Muscle of back (tissue), 13 donors: ENCODE measurements around the gene ZNF530. TPM values are rescaled to one million over a fixed set of nuclear protein-coding genes. Genes with fewer than 3 reads are reported as not detected.

Experiments used
- DNase-seq, 3 donors: peaks; one replicate each; pipeline versions ENCODE4 v3.0.0 to v3.0.0-alpha.2; 2013
- long read RNA-seq, 9 donors: transcript quantifications; one replicate each; lab custom pipeline, GENCODE V29; 2026
- polyA plus RNA-seq, 10 donors: library from polyadenylated mRNA; unstranded; fragments of 120-200 nt; gene quantifications; one replicate each; pipeline ENCODE4 v1.2.1, GENCODE V29; 2013; ENCODE audit not compliant: insufficient read length in 10 of 10

Gene ZNF530
- polyA plus RNA-seq, result 1 to 10 TPM; 2.1 to 5.4 (median 3.4) TPM
- long read RNA-seq, donor 1, full-length matches to known transcripts, result 2 of 2 reads
- long read RNA-seq, donor 1, partial matches to known transcripts, result 0 of 2 reads
- long read RNA-seq, donor 1, other reads (novel, unspliced or antisense), result 0 of 2 reads
- long read RNA-seq, donor 2, partial matches to known transcripts, result 0 of 1 reads
- long read RNA-seq, donor 2, other reads (novel, unspliced or antisense), result 0 of 1 reads
- long read RNA-seq, donor 3, result 0 reads
- long read RNA-seq, donor 4, full-length matches to known transcripts, result 2 of 2 reads
- long read RNA-seq, donor 4, partial matches to known transcripts, result 0 of 2 reads
- long read RNA-seq, donor 4, other reads (novel, unspliced or antisense), result 0 of 2 reads
- long read RNA-seq, donor 5, full-length matches to known transcripts, result 2 of 2 reads
- long read RNA-seq, donor 5, partial matches to known transcripts, result 0 of 2 reads
- long read RNA-seq, donor 5, other reads (novel, unspliced or antisense), result 0 of 2 reads
- long read RNA-seq, donor 6, result 0 reads
- long read RNA-seq, donor 7, full-length matches to known transcripts, result 1 of 1 reads
- long read RNA-seq, donor 7, partial matches to known transcripts, result 0 of 1 reads
- long read RNA-seq, donor 7, other reads (novel, unspliced or antisense), result 0 of 1 reads
- long read RNA-seq, donor 8, full-length matches to known transcripts, result 1 of 1 reads
- long read RNA-seq, donor 8, partial matches to known transcripts, result 0 of 1 reads
- long read RNA-seq, donor 8, other reads (novel, unspliced or antisense), result 0 of 1 reads
- long read RNA-seq, donor 9, partial matches to known transcripts, result 0 of 1 reads
- long read RNA-seq, donor 9, other reads (novel, unspliced or antisense), result 0 of 1 reads

- peak; percentile 95 to 96 (median 96) for DNase-seq
Measured at GRCh38 chr19:57599761-57600383, at the start of gene ZNF530. TSS of gene ZNF530 (plus strand) at chr19:57599885. CDS start at chr19:57604346, 4,461 bp downstream.

DNA sequence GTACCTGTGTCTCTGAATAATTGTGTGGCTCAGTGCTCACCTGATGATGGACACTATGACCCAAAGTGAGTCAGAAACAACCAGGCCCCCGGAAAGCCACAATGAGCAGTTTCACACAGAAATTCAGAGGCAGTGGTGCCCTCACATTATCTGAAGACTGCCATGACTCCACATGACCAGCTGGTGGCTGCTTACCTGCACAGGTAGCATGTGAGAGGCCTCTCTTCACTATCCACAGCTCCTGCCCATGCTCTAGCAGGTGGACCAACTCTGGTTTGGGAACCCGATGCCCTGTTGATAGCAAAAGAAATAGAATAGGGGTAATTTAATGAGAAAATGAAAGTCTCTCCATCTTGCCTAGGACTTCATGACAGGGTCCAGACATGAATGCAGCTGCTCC, 47.3 kb upstream of the ZNF530 start:
- no peak for DNase-seq

- no peak for DNase-seq
Measured at GRCh38 chr19:57557659-57558058, 42.0 kb upstream of the ZNF530 start.

DNA sequence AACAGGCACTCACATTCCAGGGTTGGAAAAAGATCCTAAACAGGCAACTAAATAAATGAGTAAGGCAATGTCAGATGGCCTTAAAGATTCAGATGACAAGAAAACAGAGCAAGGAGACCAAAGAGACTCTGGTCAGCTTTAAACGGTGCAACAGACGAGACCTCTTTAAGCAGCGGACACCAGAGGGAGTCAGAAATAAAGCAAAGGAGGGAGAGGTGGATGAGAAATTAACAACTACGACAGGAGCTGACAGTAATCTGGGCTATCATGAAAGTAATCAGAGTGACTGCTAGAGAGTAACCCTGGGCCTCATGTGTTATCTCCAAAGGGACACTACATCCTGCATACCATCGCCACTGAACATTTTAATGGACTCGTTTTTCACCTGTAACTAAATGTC, 41.2 kb upstream of the ZNF530 start:
- DNase-seq, result no peak

DNA sequence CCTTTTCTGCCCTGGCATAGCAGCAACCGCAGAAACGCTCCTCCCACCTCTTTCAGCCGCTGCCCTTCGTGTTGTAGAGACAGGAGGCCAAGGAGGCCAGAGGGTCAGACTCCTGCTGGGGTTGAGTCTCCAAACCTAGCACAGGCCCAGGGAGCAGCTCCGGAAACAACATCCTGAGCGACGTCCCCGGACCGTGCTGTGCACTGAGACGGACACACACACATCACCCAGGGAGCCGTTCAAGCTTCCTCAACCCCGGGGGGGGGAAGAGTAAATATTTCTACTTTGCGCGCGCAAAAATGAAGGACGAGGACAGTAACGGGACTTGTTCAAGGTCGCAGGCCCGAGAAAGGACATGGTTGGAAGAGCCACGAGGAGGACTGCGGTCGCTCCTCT, 40.7 kb upstream of the ZNF530 start:
- peak in 1 of 3 donors; percentile 42 for DNase-seq

GRCh38 chr19:57559404-57560025, 40.2 kb upstream of the ZNF530 start, which contains the start of gene ZNF550:
TSS of gene ZNF550 (minus strand) at chr19:57559863. CDS start at chr19:57559682, 181 bp downstream.
- peak; percentile 86 to 96 (median 92) for DNase-seq

DNA sequence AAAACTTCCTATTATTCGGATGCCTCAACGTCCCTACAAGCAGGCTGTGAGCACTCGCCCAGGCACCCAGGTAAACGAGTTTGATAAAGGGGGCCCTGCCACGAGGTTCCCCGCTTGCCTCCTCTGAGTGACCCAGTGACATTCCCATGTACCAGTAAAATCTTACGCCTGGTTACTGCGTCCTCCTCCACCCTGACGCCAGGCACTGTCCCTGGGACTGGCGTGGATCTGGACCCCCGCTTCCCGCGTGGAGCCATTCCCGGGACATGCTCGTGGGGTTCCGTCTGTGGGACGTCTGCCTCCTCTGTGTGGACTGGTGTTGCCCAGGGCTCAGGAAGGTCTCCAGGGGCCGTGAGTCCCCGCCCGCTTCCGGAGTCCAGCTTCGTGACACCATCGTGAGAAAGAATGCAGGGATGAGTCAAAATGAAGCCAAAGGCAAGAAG, 39.6 kb upstream of the ZNF530 start:
- peak in 1 of 3 donors; percentile 41 for DNase-seq

GRCh38 chr19:57563547-57563946, 36.1 kb upstream of the ZNF530 start:
- DNase-seq, result no peak

GRCh38 chr19:57566396-57567265, 33.1 kb upstream of the ZNF530 start:
- no peak for DNase-seq

DNA sequence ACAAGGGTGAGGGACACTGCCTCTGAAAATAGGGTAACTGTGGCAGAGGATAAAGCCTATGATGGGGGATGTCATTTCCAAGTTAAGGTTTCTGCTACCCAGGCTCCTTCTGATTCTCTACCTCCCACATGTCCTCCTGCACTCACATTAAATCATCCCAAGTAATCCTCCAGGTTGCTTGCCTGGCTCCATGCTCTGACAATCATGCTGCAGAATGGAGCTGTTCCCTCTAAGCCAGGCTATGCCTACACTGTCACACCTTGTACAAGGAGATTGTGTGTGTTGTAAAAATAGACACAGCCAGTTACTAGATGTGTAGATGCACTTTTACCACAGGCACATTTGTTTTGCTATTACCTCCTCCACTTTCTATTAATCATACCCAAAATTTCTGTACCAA, 29.0 kb upstream of the ZNF530 start:
- no peak for DNase-seq

DNA sequence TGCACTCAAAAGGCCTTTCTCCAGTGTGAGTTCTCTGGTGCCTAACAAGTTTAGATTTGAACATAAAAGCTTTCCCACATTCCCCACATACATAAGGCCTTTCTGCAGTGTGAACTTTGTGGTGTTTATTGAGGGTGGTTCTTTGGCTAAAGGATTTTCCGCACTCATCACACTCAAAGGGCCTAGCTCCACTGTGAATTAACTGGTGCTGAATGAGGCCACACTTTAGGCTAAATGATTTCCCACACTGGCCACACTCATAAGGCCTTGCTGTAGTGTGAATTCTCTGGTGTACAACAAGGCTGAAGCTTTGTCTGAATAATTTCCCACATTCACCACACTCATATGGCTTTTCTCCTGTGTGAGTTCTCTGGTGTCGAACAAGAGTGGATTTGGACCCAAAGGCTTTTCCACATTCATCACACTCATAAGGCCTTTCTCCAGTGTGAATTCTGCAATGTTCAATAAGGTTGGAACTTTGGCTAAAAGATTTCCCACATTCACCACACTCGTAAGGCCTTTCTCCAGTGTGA, 27.2 kb upstream of the ZNF530 start:
- DNase-seq, result no peak

DNA sequence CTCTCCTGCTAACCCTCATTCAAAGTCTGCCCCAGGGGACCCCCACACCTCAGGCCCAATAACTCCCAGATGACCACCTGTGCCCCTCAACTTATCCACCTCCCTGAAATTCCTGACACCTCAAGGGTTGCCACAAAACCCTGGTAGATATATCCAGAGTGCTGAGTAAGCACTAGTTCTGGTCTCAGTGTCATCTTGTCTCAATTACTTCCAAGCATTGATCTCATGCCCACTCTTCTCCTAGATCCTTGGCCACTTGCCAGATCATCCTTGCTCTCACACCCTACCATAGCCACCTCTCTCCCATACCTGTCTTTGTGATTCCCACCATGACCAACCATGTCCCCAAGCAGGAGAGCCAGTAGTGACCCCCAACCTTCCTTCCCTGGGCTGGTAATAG, 23.0 kb upstream of the ZNF530 start:
- no peak for DNase-seq

DNA sequence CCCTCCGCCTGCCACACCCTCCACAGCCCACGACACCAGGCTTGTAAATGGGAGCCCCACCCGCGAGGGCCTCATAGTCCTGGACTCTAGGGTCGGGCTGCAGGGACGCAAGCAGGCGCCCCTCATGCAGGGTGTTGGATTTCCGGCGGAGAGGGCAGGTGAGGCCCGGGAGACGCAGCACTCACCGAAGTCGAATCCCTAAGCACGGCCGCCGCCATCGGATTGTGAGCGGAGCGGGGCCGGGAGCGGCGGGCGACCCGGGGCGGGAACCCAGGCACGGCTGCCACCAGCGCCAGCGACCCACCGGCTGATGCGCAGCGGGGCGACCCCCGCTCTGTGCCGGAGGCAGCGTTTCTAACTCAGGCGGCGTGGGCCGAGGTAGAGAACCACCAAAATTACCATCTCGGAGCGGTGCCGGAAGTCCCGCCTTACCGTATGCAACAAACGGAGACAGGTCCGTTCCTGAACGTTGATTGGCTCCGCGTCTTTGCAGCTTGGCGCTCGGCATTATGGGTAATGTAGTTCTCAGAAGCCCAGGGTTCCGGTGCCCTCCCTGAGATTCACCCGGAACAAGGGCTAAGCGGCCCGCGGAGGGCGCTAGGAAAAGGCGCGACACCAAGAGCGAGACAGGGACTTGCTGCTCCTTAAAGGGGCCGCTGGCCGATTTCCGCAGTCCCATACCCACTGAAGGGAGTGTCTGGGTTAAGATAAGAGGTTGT, 21.0 kb upstream of the ZNF530 start, which contains the start of gene ZNF416:
Gene ZNF416 (minus strand): TSS at position 425 of the 719 bp plus-strand sequence. CDS start 207 bp downstream, at position 218.
- peak; percentile 99 for DNase-seq

GRCh38 chr19:57583104-57583520, 16.6 kb upstream of the ZNF530 start:
- no peak for DNase-seq

DNA sequence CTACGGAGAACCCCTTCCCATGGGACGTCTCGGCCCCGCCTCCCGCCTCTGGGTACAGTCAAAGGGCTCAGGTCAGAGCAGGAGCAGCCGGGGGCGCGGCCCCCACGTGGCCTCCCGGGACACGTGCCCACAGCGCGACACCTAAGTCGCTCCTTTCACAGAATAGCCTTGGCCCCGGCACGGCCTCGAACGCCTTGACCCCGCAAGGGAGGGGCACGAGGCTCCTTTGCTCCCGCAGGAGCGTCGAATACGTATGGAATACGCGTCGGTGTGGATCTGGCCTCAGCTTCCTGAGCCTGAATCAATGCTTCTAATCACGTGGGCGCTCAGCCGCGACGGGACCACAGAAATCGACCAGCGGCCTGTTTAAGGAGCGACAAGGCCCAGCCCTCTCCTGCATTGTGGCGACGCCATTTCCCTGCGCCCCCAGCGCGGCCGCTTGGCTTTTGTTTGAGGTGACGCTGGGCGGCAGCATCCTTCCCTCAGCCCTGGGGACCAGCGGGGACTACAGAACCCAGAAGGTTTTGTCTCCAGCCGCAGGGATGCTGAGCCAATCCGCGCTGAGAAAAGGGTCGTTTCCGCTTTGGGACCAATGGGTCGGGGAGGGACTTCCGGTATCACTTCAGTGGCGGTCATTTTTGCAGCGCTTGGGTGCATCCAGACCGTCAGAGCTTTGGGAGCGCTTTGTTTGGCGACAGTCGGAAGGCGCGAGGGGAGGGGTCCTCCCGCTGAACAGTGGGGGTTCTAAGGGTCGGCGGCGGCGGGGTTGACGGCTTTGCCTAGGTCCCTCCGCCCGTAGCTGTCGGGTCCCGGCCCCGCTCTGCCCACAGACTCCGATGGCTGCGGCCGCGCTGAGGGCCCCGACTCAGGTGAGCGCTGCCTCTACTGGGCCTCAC, 15.9 kb upstream of the ZNF530 start, which contains the start of gene ZIK1:
Gene ZIK1 (plus strand): TSS at position 625 of the 896 bp plus-strand sequence. CDS start 212 bp downstream, at position 837.
- peak; percentile 94 to 97 (median 95) for DNase-seq

- DNase-seq, result no peak
Measured at GRCh38 chr19:57587529-57587928, 12.2 kb upstream of the ZNF530 start.

DNA sequence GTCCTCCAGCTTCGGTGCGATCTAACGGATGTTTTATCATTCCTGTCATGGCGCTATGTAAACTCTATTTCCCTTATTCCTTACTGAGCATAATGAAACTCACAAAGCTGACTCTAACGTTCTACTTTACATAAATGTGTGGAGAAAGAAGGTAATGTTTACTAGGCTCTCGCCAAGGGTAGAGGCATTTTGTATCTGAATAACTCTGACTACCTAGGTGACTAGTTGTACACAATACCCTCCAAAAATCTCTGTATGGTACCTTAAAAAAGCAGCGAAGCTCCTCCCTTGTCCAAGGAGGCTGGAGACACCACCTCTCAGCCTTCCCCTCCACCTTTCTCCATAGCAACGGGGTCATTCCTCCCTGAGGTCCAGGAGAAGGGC, 316 bp upstream of the ZNF530 start:
- DNase-seq, result no peak

- no peak for DNase-seq
Measured at GRCh38 chr19:57606931-57607330, 7.2 kb downstream of the ZNF530 start.
